Measurements from ENCODE around the gene FIS1.
"Not testable (repeated sequence)": the region's sequence is repeated elsewhere in the genome, so short reads cannot be mapped to it uniquely, and the experiment has no call there.

The FIS1 gene

DNA sequence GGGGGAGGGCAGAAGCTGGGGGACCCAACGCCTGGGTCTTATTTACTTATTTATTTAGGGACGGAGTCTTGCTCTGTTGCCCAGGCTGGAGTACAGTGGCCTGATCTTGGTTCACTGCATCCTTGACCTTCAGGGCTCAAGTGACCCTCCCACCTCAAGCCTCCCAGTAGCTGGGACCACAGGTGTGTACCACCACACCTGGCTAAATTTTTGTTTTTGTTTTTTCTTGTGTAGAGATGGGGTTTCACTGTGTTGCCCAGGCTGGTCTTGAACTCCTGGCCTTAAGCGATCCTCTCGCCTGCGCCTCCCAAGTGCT is 42.3 kb downstream of the FIS1 start:
- no peak for DNase-seq

DNA sequence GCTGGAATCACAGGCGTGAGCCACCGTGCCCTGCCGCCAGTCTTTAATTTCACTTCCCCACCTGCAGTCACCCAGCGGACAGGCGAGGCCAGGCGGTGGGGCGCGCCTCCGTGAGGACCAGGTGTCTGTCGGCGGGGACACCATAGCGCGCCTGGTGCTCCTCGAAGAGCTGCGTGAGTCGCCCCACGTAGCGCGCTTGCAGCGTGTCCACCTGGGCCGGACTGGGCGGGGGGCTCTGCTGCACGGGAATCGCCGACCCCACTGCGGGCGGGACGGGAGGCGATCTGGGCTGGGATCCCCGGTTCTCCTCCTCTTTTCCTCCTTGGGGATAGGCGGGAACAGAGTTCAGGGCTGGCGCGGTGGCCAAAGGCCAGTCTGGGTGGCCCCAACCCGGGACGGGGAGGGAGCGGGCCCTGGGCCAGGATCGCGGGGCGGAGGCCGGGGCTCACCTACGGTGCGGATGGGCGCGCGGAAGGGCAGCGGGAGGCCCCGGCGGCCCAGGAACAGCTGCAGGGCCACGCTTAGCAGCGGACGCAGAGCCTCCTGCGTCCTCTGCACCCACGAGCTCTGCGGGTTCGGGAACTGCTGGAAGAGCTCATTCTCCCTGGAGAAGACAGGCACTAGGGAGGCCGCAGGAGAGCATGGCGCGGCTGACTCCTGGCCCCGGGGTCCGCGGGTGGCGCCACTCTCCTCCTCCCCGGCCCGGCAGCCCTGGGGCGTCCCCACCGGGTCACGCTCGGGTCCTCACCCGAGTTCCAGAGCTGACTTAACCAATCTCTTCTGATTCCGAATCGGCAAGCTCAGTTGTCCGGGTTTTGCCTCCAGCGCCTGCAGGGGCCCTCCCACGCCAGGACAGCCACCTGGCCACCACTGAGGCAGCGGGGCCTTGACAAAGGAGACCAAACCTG is 42.9 kb downstream of the FIS1 start:
- DNase-seq, result no peak

DNA sequence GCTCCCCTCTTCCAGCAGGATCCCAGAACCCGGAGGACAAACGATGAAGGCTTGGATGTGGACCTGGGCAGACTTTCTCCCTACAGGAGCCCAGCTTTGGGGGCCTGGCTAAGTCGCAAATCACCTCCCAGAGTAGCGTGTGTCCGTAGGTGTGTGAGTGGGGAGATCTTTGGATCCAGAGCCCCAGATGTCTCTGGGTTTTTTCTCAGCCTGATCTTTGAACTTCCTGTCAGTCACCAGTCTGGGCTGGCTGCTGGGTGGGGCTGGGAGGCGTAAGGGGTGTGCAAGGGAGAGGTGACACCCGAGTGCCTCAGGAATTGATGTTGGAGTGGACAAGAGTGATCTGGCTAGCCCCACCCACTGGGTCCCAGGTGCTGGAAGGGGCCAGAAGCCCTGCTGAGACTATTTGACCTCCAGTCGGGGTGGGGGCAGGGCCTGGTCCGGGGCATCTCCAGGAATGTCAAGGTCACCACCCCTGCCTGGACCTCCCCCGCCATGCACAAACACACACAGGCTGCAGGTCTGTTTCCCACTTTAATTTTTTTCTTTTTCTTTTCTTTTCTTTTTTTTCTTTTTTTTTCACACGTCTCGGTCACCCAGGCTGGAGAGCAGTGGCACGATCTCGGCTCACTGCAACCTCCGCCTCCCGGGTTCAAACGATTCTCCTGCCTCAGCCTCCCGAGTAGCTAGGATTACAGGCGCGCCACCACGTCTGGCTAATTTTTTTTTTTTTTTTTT is 43.9 kb downstream of the FIS1 start, which contains the start of gene MOGAT3:
Gene MOGAT3, minus strand, starts transcription at position 175 of the 738 bp plus-strand sequence. CDS start 182 bp downstream, outside the sequence.
- no peak for DNase-seq

DNA sequence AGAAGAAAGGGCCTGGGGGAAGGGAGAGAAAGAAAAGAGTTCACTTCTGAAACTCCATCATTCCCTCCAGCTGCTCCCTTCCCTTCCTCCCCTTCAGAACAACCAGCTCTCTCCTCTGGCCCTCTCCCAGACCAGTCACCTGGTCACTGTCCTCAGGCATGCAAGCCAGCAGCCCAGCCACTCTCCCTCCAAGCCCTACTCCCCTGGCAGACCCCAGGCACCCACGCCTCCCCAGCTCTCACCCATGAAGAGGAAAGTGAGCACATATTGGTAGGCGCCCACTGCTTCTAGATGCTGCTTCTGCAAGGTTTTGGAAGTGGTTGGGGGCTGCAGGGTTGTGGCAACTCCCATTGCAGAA is 44.4 kb downstream of the FIS1 start:
- no peak for DNase-seq

DNA sequence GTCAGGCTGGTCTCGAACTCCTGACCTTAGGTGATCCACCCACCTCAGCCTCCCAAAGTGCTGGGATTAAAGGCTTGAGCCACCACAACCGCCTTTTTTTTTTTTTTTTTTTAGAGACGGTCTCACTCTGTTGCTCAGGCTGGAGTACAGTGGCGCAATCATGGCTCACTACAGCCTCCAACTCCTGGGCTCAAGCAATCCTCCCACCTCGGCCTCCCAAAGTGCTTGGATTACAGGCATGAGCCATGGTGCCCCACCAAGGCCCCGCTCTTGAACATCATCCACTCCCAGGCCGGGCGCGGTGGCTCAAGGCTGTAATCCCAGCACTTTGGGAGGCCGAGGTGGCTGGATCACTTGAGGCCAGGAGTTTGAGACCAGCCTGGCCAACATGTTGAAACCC is 45.4 kb downstream of the FIS1 start:
- not testable (repeated sequence) for DNase-seq

DNA sequence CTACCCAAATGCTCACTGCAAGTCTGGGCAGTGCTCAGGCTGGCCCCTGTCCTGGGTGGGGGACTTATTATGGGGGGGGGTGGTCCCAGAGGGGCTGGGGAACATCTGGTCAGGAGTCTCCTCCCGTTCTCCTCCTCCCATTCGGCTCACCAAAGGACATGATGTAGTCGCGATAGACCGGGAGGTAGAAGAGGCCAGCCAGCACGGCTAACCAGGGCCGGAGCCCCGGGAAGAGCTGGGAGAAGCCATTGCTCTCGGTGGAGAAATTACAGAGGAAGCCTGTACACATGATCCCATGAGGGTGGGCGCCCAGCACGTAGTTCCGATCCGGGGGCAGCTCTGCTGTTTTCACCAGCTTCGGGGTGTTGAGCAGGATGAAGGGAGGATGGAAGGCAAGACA is 46.4 kb downstream of the FIS1 start:
- DNase-seq, result no peak

DNA sequence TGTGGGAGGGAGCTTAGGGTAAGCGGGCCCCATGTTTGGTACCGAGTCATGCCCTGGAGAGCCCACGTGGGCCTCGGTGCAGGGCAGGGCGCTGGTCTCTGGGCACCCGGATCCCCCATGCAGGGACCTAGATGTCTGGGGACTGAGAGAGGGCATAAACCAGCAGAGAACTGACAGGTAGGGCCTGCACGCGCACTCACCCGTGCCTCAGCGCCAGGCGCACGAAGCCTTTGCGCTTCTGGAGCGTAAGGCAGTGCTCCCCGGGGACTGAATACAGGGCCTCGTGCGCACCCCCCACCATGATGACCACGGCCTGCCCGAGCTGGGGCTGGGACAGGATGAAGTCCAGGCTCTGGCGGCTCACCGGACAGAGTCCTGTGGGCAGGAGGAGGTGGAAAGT is 46.9 kb downstream of the FIS1 start:
- DNase-seq, result no peak

DNA sequence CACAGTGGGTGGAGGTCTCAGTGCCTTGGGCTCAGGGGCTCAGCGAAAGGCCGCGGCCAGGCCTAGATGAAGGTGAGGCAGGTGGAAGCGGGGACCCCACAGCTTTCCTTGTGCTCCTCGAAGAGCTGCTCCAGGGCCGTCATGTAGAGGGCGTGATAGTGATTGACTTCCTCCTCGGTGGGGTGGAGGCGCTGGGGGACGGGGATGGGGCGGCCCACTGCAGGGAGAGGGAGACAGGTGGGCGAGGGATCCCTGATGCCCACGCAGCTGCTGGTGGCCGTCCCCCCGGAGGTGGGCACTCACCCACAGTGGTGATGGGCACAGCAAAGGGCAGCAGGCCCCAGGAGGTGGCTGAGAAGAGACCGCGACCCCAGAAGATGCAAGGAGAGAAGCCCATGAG is 49.0 kb downstream of the FIS1 start:
- DNase-seq, result no peak

Measured in right hindlimb (tissue), 1 donor.